SW480 (cell line): ENCODE measurements around the gene RRBP1.
"Not testable (repeated sequence)": the region's sequence is repeated elsewhere in the genome, so short reads cannot be mapped to it uniquely, and the experiment has no call there.

Experiments
- DNase-seq: peaks from one replicate; pipeline ENCODE4 v3.0.0-alpha.2; 2016; ENCODE audit warnings: low spot score

Gene RRBP1

DNA sequence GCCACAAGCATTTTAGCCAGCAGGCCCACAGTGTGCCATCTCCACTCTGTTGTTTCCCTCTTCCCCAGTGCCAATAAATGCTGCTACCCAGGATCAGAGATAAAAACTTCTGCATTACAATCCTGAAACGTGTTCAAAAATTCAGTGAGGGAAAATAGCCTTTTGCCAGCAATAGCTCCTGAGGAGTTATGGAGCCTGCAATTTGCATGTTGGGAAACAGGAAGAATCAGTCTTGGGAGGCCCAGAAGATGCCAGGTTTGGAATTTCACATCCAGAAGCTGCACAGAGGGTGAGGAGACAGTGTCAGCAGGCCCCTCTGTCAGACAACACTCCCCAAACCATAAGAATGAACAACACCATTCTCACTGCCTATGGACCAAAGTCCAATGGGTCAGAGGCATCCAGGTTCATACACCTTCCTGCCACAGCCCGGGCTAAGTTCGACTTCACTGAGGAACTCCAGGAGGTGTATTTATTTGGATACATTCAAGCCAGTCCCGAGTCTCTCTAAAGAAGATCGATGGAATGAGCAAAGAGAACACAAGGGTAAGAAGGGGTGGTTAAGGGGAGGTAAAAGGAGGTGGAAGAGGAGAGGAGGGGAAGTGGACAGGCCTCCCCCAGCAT lies 20.8 kb downstream of the RRBP1 start:
- DNase-seq = no peak

DNA sequence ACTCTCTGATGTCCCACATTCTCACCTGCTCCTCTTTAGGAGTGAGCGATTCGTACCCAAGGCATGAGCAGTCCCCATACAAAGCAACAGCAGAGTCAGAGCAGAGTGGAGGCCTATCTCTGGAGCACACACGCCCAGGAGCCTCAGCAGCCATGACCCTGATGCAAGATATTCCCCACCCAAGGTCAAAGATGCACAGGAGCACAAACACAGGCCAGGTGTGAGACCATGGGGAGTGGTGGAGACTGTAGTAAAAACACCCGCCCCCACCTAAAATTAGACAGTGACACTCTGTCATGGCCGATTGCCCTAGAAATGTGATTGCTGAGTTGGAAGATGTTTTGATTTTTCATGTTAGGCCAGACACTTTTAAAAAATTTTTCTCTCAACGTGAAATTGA lies 21.4 kb downstream of the RRBP1 start:
- no peak for DNase-seq

DNA sequence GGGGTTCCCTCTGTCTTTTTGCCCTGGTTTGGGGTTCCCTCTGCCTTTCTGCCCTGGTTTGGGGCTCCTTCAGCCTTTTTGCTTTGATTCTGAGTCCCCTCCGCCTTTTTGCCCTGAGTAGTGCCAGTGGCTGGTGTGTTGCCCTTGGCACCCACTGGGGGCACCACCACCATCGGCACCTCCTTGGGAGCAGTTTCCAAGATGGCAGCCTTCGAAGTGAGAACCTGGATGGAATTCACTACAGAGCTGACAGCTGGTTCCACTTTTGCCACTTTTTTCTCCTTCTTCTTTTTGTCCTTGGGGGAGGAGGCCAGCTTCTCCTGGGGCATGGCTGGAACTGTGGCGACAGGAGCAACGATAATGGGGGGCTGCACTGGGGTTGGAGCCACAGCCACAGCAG lies 22.2 kb downstream of the RRBP1 start:
- DNase-seq = no peak

DNA sequence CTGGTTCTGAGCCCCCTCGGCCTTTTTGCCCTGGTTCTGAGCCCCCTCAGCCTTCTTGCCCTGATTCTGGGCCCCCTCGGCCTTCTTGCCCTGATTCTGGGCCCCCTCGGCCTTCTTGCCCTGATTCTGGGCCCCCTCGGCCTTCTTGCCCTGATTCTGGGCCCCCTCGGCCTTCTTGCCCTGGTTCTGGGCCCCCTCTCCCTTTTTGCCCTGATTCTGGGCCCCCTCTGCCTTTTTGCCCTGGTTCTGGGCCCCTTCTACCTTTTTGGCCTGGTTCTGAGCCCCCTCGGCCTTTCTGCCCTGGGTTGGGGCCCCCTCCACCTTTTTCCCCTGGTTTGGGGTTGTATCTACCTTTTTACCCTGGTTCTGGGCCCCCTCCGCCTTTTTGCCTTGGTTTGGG lies 22.7 kb downstream of the RRBP1 start:
- DNase-seq = not testable (repeated sequence)

GRCh38 chr20:17658648-17658993 lies 23.4 kb downstream of the RRBP1 start:
- no peak for DNase-seq

GRCh38 chr20:17657898-17658647 lies 24.0 kb downstream of the RRBP1 start:
- DNase-seq = no peak

GRCh38 chr20:17657079-17657825 lies 24.8 kb downstream of the RRBP1 start:
- no peak for DNase-seq

- DNase-seq = no peak
These were observed 26.1 kb downstream of the RRBP1 start for GRCh38 chr20:17655865-17656479.

- no peak for DNase-seq
These were observed 26.8 kb downstream of the RRBP1 start for GRCh38 chr20:17655286-17655651.

- DNase-seq = peak; percentile 22
These were observed 27.3 kb downstream of the RRBP1 start for GRCh38 chr20:17654649-17655285.

- no peak for DNase-seq
These were observed 28.0 kb downstream of the RRBP1 start for GRCh38 chr20:17653835-17654648.

- no peak for DNase-seq
These were observed 29.6 kb downstream of the RRBP1 start for GRCh38 chr20:17652411-17652810.

DNA sequence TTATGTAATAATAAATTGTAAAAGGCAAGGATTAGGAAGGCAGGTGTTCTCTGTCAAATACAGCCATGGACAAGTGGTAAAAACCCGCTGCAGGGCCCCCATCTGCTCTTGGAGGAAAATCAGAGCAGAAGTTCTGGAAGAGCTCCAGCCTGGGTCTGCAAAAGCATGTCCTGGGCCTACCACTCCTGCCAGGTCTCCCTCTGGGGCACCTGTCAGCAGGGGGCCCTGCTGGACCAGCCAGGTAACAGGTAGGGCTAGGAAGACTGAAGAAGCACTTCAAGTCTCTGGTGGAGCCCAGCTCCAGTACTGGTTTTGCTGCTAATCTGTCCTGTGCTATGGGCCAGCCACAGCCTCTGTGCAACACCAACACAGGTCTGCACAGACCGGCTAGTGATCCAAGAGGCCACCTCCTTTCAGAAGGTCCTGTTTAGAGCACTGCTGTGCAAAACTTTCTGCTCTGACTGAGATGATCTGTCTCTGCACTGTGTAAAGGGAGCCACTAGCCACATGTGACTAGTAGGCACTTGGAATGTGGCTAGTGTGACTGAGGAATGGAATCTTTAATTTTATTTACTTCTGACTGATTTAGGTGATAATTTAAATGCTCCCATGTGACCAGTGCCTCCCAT lies 30.2 kb downstream of the RRBP1 start:
- peak; percentile 41 for DNase-seq

DNA sequence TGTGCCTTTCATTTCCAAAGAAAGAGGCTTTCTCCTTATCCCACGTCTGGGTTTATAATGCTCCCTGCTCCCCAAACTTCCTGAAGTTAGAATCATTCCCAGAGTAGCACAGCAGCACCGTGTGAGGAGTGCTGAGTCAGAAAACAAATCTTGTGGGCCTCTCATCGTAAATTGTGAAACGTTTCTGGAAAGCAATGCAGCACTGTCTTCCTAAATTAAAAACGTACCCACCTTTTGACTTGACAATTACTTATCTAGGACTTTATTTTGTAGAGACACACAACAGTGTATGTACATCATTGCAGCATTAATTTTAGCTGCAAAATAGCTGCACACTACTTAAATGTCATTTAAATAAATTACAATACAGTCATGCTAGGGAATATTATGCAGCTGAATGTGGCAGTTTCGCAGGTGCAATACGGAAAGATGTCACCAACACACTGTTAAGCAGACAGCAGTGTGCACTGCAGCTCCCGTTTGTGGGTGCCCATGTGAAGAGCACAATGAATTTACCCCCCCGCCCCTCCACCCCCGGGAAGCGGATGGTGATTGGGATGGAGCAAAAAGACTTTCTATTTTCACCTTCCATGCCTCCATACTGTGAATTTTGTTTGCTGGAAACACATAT lies 30.8 kb downstream of the RRBP1 start:
- DNase-seq = no peak

DNA sequence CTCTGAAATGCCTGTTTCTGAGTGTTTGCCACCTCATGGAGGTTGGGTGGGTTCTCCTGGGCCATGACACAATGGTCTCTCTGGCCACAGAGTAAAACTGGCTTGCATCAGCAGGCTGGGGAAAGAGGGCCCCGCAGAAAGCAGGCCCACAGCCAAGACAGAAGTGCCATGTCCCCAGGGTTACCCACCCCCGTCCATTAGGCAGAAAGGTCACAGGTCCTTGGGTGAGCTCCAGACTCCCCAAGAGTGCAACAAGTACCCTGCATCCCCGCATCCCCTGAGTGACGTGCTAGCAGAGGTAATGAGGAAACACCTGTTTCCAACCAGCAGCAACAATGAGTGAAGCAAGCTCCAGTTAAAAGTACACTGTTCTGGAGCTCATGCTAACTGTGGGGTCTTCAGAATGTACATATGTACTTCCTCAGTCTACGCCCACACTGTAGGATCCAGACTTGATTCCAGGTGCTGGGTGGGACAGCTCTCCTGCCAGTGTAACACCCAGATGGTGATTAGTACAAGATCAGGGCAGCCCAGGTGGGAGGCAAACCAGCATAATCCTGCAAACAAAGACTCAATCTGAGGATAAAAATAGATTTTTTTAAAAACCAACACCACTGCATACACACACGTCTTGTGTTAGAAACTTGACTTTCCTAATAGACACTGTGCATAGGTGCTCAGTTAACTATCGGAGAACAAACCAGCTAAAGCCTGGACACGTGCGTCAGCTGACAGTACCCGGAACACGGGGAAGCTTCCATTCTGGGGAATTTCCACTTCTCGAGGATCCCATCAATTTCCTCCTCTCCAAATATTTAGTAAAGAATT lies 31.5 kb downstream of the RRBP1 start:
- DNase-seq = no peak

DNA sequence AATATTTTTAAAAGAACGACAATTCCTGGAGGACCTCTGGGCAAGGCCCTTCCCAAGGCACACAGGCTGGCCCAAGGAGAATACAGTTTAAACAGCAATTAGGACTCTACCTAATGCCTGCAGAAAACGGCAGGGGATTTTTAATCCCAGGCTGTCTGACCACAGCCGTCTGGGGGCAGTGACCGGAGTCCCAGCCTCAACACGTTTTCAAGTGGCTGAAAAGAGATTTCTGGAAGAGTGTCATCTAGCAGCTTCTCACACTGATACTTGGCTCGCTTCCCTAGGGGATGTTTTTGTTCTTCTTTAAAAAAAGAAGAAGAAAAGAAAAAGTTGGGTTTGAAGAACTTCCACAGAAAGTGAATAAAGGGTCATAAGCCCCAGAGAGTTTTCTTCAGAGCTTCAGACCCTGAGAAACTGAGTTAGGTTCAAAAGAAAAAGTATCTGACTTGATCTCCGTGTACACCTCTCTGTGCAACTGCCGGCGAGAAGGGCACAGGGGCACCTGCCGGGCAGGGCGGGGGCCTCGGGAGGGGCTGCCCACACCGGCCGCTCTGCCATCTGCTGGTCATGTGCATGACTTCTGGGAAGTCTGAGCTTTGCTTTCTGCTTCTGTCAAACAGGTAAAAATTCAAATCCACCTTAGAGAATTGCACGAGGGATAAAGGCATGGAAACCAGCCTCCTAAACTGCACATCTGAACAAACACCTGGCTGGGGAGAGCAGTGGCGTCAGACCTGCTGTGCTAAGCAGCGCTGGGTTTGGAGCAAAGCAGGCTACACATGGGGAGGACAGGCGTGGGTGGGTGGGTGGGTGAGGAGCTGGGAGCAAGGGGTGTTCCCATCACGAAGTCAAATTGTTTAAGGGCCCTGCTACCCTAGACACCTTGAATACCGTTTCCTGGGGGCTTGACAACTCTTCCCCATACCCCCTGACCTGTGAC lies 33.0 kb downstream of the RRBP1 start:
- DNase-seq = peak; percentile 64

- no peak for DNase-seq
These were observed 33.8 kb downstream of the RRBP1 start for GRCh38 chr20:17648315-17648646.
